Naive B cell (primary cell): Measurements from ENCODE around the gene RAD9A. TPM values are rescaled to one million over a fixed set of nuclear protein-coding genes. Genes with fewer than 3 reads are reported as not detected.

ENCODE experiments used
- ATAC-seq, 2 donors: fragments of 150-1000 bp; cut with Tn5 transposase; 2 replicates each; pipeline ENCODE4 v1.10.0; 2021; ENCODE audit warnings: low read depth in 2 of 2, mild to moderate bottlenecking in 2 of 2, moderate library complexity in 2 of 2
- DNase-seq: peaks from one replicate; pipeline ENCODE4 v3.0.0; 2022
- H3K27ac Mint-ChIP-seq, 6 donors: one replicate each; pipeline ENCODE4 v1.8.0; 2020 to 2022; ENCODE audit warnings: mild to moderate bottlenecking in 6 of 6, mixed read lengths in 6 of 6, moderate library complexity in 5 of 6, inconsistent platforms in 2 of 6
- H3K27me3 Mint-ChIP-seq, 3 donors: one replicate each; pipeline ENCODE4 v1.8.0; 2021 to 2022; ENCODE audit warnings: mixed read lengths in 3 of 3, mild to moderate bottlenecking in 1 of 3
- H3K36me3 Mint-ChIP-seq, 2 donors: one replicate each; pipeline ENCODE4 v1.8.0; 2020 to 2022; ENCODE audit warnings: mixed read lengths in 2 of 2, inconsistent platforms in 1 of 2, mild to moderate bottlenecking in 1 of 2
- H3K4me1 Mint-ChIP-seq, 3 donors: one replicate each; pipeline ENCODE4 v1.8.0; 2020 to 2022; ENCODE audit warnings: mixed read lengths in 3 of 3, inconsistent platforms in 1 of 3, mild to moderate bottlenecking in 1 of 3, moderate library complexity in 1 of 3
- H3K4me3 Mint-ChIP-seq, 8 donors: one replicate each; pipeline ENCODE4 v1.8.0; 2020 to 2022; ENCODE audit warnings: mild to moderate bottlenecking in 8 of 8, mixed read lengths in 8 of 8, moderate library complexity in 8 of 8, inconsistent platforms in 2 of 8
- H3K9me3 Mint-ChIP-seq, 7 donors: one replicate each; pipeline ENCODE4 v1.8.0; 2020 to 2022; ENCODE audit warnings: mixed read lengths in 7 of 7, mild to moderate bottlenecking in 5 of 7, inconsistent platforms in 2 of 7, moderate library complexity in 1 of 7
- polyA plus RNA-seq, 6 donors: library from polyadenylated mRNA; unstranded; fragments of 300-500 nt; fragmentation: Illumina TruSeq; gene quantifications; one replicate each; pipeline ENCODE4 v1.2.3, GENCODE V29; 2021; ENCODE audit warnings: low read depth in 6 of 6

The RAD9A gene
- polyA plus RNA-seq, 6 donors from 2014 or later = 6.7 to 17.5 (median 11.0) TPM

GRCh38 chr11:67415501-67416304, 23.9 kb downstream of the RAD9A start, which contains the start of gene CARNS1:
Gene CARNS1, plus strand, starts transcription at chr11:67415678. Its CDS starts 522 bp downstream, at chr11:67416200.
- ATAC-seq (no peak), DNase-seq (no peak)
- Mint-ChIP-seq H3K4me1 (peaks cover 74 to 89% (median 85%) of the 10 kb centered on the region in 3 donors), H3K9me3 (no peaks in the 10 kb centered on the region), H3K27me3 (no peaks in the 10 kb centered on the region), H3K36me3 (no peaks in the 10 kb centered on the region), H3K4me3 (peak within 1 kb of the TSS; percentile 86 to 98 (median 90)), H3K27ac (peak within 1 kb of the TSS; percentile 83 to 95 (median 90))

- ATAC-seq = peak; percentile 22 to 29
- peak overlapping the region; percentile 84 to 91 (median 86) for H3K4me3 Mint-ChIP-seq
- DNase-seq = peak; percentile 67
- no peaks in the 10 kb centered on the region for H3K9me3 Mint-ChIP-seq
- H3K27ac Mint-ChIP-seq = peak overlapping the region; percentile 83 to 95 (median 90)
- H3K4me1 Mint-ChIP-seq = peaks cover 70 to 85% (median 79%) of the 10 kb centered on the region in 3 donors
- no peaks in the 10 kb centered on the region for H3K27me3 Mint-ChIP-seq
- H3K36me3 Mint-ChIP-seq = no peaks in the 10 kb centered on the region
Observed at GRCh38 chr11:67416416-67417335, 24.9 kb downstream of the RAD9A start.

- no peaks in the 10 kb centered on the region for H3K36me3 Mint-ChIP-seq
- DNase-seq (no peak), ATAC-seq (no peak)
- H3K27me3 Mint-ChIP-seq = no peaks in the 10 kb centered on the region
- peaks cover 63 to 78% (median 71%) of the 10 kb centered on the region in 3 donors for H3K4me1 Mint-ChIP-seq
- peak overlapping the region in 3 of 6 donors; percentile 41 to 87 (median 83) for H3K27ac Mint-ChIP-seq
- H3K4me3 Mint-ChIP-seq = peak overlapping the region in 7 of 8 donors; percentile 35 to 90 (median 86)
- H3K9me3 Mint-ChIP-seq = no peaks in the 10 kb centered on the region
Observed at GRCh38 chr11:67417425-67417824, 25.6 kb downstream of the RAD9A start.

- H3K4me1 Mint-ChIP-seq = peaks cover 59 to 74% (median 65%) of the 10 kb centered on the region in 3 donors
- no peaks in the 10 kb centered on the region for H3K9me3 Mint-ChIP-seq
- H3K36me3 Mint-ChIP-seq = no peaks in the 10 kb centered on the region
- H3K4me3 Mint-ChIP-seq = peak overlapping the region; percentile 84 to 88 (median 85)
- peak overlapping the region in 5 of 6 donors; percentile 83 to 97 (median 89) for H3K27ac Mint-ChIP-seq
- DNase-seq (peak; percentile 85), ATAC-seq (peak; percentile 63 to 65)
- no peaks in the 10 kb centered on the region for H3K27me3 Mint-ChIP-seq
Observed at GRCh38 chr11:67418476-67419281, 26.9 kb downstream of the RAD9A start.

GRCh38 chr11:67419325-67420049, 27.7 kb downstream of the RAD9A start:
- Mint-ChIP-seq H3K27me3 (no peaks in the 10 kb centered on the region), H3K36me3 (no peaks in the 10 kb centered on the region), H3K9me3 (no peaks in the 10 kb centered on the region), H3K4me3 (peak overlapping the region; percentile 84 to 91 (median 86)), H3K4me1 (peaks cover 57 to 67% (median 60%) of the 10 kb centered on the region in 3 donors), H3K27ac (peak overlapping the region in 5 of 6 donors; percentile 83 to 97 (median 89))
- ATAC-seq (no peak), DNase-seq (no peak)

GRCh38 chr11:67420147-67420645, 28.4 kb downstream of the RAD9A start:
- no peaks in the 10 kb centered on the region for H3K9me3 Mint-ChIP-seq
- DNase-seq (no peak), ATAC-seq (no peak)
- no peaks in the 10 kb centered on the region for H3K27me3 Mint-ChIP-seq
- H3K4me3 Mint-ChIP-seq = peak overlapping the region; percentile 84 to 91 (median 86)
- H3K36me3 Mint-ChIP-seq = no peaks in the 10 kb centered on the region
- H3K27ac Mint-ChIP-seq = peak overlapping the region; percentile 24 to 97 (median 87)
- H3K4me1 Mint-ChIP-seq = peaks cover 50 to 62% (median 61%) of the 10 kb centered on the region in 3 donors

GRCh38 chr11:67420646-67421429, 29.1 kb downstream of the RAD9A start:
- DNase-seq (peak; percentile 97), ATAC-seq (peak; percentile 72 to 77)
- Mint-ChIP-seq H3K27ac (peak overlapping the region in 5 of 6 donors; percentile 83 to 97 (median 95)), H3K36me3 (no peaks in the 10 kb centered on the region), H3K4me1 (peaks cover 50 to 60% (median 60%) of the 10 kb centered on the region in 3 donors), H3K4me3 (peak overlapping the region; percentile 84 to 91 (median 86)), H3K27me3 (no peaks in the 10 kb centered on the region), H3K9me3 (no peaks in the 10 kb centered on the region)

- Mint-ChIP-seq H3K27me3 (no peaks in the 10 kb centered on the region), H3K4me1 (peaks cover 48 to 55% (median 53%) of the 10 kb centered on the region in 3 donors), H3K27ac (peak overlapping the region in 5 of 6 donors; percentile 78 to 96 (median 95)), H3K4me3 (peak overlapping the region in 7 of 8 donors; percentile 49 to 86 (median 78)), H3K36me3 (no peaks in the 10 kb centered on the region), H3K9me3 (no peaks in the 10 kb centered on the region)
- DNase-seq (no peak), ATAC-seq (no peak)
Observed at GRCh38 chr11:67421430-67422031, 29.7 kb downstream of the RAD9A start.

- Mint-ChIP-seq H3K36me3 (no peaks in the 10 kb centered on the region), H3K27me3 (no peaks in the 10 kb centered on the region), H3K4me3 (peak overlapping the region in 4 of 8 donors; percentile 31 to 78 (median 54)), H3K4me1 (peaks cover 39 to 46% (median 46%) of the 10 kb centered on the region in 3 donors), H3K27ac (peak overlapping the region in 3 of 6 donors; percentile 54 to 93 (median 71)), H3K9me3 (no peaks in the 10 kb centered on the region)
- DNase-seq (no peak), ATAC-seq (no peak)
Observed at GRCh38 chr11:67422891-67423290, 31.1 kb downstream of the RAD9A start.

GRCh38 chr11:67423466-67423865, 31.7 kb downstream of the RAD9A start:
- DNase-seq = no peak
- peak overlapping the region in 1 of 6 donors; percentile 71 for H3K27ac Mint-ChIP-seq
- peaks cover 34 to 46% (median 45%) of the 10 kb centered on the region in 3 donors for H3K4me1 Mint-ChIP-seq
- ATAC-seq = no peak
- H3K4me3 Mint-ChIP-seq = peak overlapping the region in 1 of 8 donors; percentile 78
- no peaks in the 10 kb centered on the region for H3K9me3 Mint-ChIP-seq
- H3K36me3 Mint-ChIP-seq = no peaks in the 10 kb centered on the region
- H3K27me3 Mint-ChIP-seq = no peaks in the 10 kb centered on the region
